ENCODE results near the gene PRICKLE3. TPM values are rescaled to one million over a fixed set of nuclear protein-coding genes. Genes with fewer than 3 reads are reported as not detected.
A peak's percentile ranks its signal among the peaks of the same experiment; 100 is the strongest.

The PRICKLE3 gene
- total RNA-seq, 4 donors from 2014 or later, result 18.8 to 58.9 (median 33.4) TPM

GRCh38 chrX:49204709-49205108 lies 18.5 kb upstream of the PRICKLE3 start:
- 39 to 40% methylated on average over 4 of the region's 4 CpGs for WGBS, 2 donors
- H3K4me3 ChIP-seq (ENCODE audit: low read depth, poor library complexity, severe bottlenecking), result no peak overlapping the region
- intact Hi-C loops (cut with DNase I; ENCODE audit: low total_unique reads), result no loop called here
- TF ChIP-seq POLR2A (IDR thresholded peaks at IDR 0.05), result no peak
- DNase-seq (ENCODE audit: low spot score in 2 of 2), result no peak

- WGBS, 2 donors, result 75 to 92% methylated on average over 4 to 6 of the region's 6 CpGs
- intact Hi-C loops (cut with DNase I; ENCODE audit: low total_unique reads), result no loop called here
- H3K4me3 ChIP-seq (ENCODE audit: low read depth, poor library complexity, severe bottlenecking), result no peak overlapping the region
- no peak for DNase-seq (ENCODE audit: low spot score in 2 of 2)
- TF ChIP-seq CTCF (IDR thresholded peaks at IDR 0.05) (no peak), POLR2A (IDR thresholded peaks at IDR 0.05) (no peak)
Measured at GRCh38 chrX:49204017-49204416, 17.8 kb upstream of the PRICKLE3 start.

- WGBS, 2 donors, result 52 to 71% methylated on average over 3 of the region's 3 CpGs
- DNase-seq (ENCODE audit: low spot score in 2 of 2), result no peak
- TF ChIP-seq POLR2A (IDR thresholded peaks at IDR 0.05) (no peak), CTCF (IDR thresholded peaks at IDR 0.05) (no peak)
- H3K4me3 ChIP-seq (ENCODE audit: low read depth, poor library complexity, severe bottlenecking), result no peak overlapping the region
- intact Hi-C loops (cut with DNase I; ENCODE audit: low total_unique reads), result no loop called here
Measured at GRCh38 chrX:49203536-49203935, 17.4 kb upstream of the PRICKLE3 start.

GRCh38 chrX:49202022-49202421 lies 15.8 kb upstream of the PRICKLE3 start:
- DNase-seq (ENCODE audit: low spot score in 2 of 2), result no peak
- TF ChIP-seq CTCF (IDR thresholded peaks at IDR 0.05) (no peak), POLR2A (IDR thresholded peaks at IDR 0.05) (no peak)
- no peak overlapping the region for H3K4me3 ChIP-seq (ENCODE audit: low read depth, poor library complexity, severe bottlenecking)
- 90 to 94% methylated on average over 2 of the region's 2 CpGs for WGBS, 2 donors
- intact Hi-C loops (cut with DNase I; ENCODE audit: low total_unique reads), result no loop called here

- H3K4me3 ChIP-seq (ENCODE audit: low read depth, poor library complexity, severe bottlenecking), result no peak within 1 kb of the TSS
- peak; percentile 80 to 97 for DNase-seq (ENCODE audit: low spot score in 2 of 2)
- no peak for TF ChIP-seq CTCF (IDR thresholded peaks at IDR 0.05)
- TF ChIP-seq POLR2A (IDR thresholded peaks at IDR 0.05), result no peak
- intact Hi-C loops (cut with DNase I; ENCODE audit: low total_unique reads), result no loop called here
- 1 to 42% methylated on average over 15 to 43 of the region's 61 CpGs for WGBS, 2 donors
Measured at GRCh38 chrX:49199906-49200771, 14.0 kb upstream of the PRICKLE3 start, which contains the start of gene SYP. TSS of gene SYP (minus strand) at chrX:49200193. CDS start at chrX:49200186, 7 bp downstream.

- TF ChIP-seq CTCF (IDR thresholded peaks at IDR 0.05) (no peak), POLR2A (IDR thresholded peaks at IDR 0.05) (no peak)
- intact Hi-C loops (cut with DNase I; ENCODE audit: low total_unique reads), result no loop called here
- WGBS, 2 donors, result 9 to 32% methylated on average over 11 of the region's 11 CpGs
- H3K4me3 ChIP-seq (ENCODE audit: low read depth, poor library complexity, severe bottlenecking), result no peak overlapping the region
- DNase-seq (ENCODE audit: low spot score in 2 of 2), result no peak
Measured at GRCh38 chrX:49199315-49199595, 13.1 kb upstream of the PRICKLE3 start.
